Fibroblast of pulmonary artery (primary cell): Measurements from ENCODE around the gene KIF26B.

ENCODE experiments used
- DNase-seq: peaks from one replicate; pipeline ENCODE4 v3.0.0-alpha.2; 2010; ENCODE audit warnings: low read depth
- H3K4me3 ChIP-seq: replicated peaks from 2 replicates; pipeline ENCODE4 v1.5.1; 2011; ENCODE audit warnings: low read depth, mild to moderate bottlenecking, control low read depth, low read length, moderate library complexity
- TF ChIP-seq, protein P1 (sequence below): IDR thresholded peaks from 2 replicates; pipeline ENCODE4 v1.5.1; 2011; ENCODE audit warnings: mild to moderate bottlenecking, control low read depth, low read length, inconsistent platforms; ENCODE audit errors: missing control alignments

KIF26B gene

DNA sequence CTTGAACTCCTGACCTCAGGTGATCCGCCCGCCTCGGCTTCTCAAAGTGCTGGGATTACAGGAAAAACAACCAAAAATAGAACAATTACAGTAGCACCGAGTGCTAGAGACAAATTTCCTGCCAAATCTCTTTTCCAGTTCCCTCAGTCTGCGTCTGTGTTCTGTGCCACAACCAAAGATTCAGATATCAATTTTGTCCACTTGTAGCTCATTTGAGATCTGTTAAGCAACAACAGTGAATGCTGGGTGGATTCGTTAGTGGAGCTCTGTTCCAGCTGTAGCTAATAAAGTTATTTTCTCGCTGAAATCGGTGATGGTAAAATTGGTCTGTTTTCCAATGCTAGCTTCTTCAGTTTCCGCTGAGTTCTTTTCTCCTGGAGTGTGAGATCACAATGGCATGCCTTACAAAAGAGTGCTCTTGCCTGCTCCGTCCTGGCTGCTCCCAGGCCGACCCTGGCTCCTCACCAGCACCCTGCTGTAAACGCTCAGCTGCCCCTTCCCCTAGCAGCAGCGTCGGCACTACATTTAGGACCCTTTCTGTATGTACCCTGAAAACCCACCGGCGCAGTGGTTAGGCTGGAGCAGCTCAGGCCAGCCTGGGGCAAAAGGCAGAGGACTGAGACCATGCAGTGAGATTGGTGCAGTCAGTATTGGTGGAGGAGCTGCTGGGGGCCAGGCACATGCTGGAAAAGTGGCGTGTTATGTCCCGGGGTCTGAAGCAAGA, 395.4 kb downstream of the KIF26B start:
- H3K4me3 ChIP-seq = no peak overlapping the region
- no peak for DNase-seq
- TF ChIP-seq, protein P1, sequence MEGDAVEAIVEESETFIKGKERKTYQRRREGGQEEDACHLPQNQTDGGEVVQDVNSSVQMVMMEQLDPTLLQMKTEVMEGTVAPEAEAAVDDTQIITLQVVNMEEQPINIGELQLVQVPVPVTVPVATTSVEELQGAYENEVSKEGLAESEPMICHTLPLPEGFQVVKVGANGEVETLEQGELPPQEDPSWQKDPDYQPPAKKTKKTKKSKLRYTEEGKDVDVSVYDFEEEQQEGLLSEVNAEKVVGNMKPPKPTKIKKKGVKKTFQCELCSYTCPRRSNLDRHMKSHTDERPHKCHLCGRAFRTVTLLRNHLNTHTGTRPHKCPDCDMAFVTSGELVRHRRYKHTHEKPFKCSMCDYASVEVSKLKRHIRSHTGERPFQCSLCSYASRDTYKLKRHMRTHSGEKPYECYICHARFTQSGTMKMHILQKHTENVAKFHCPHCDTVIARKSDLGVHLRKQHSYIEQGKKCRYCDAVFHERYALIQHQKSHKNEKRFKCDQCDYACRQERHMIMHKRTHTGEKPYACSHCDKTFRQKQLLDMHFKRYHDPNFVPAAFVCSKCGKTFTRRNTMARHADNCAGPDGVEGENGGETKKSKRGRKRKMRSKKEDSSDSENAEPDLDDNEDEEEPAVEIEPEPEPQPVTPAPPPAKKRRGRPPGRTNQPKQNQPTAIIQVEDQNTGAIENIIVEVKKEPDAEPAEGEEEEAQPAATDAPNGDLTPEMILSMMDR = no peak

DNA sequence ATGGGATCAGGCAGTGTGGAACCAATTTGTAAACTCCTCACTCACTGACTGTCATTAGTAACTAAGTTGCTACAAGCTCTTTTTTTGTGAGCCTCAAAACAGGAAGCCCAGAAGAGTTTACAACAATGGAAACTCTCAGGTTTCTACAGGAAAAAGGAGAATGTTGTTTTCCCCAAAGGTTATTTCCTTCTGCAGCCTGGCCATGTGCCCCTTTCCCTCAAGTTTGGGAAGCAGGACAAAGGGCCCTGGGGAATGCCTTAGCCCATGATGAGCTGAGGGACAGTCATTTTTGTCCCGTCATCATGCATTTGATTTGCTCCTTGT, 395.9 kb downstream of the KIF26B start:
- DNase-seq = no peak
- no peak overlapping the region for H3K4me3 ChIP-seq
- TF ChIP-seq, protein P1 = no peak

DNA sequence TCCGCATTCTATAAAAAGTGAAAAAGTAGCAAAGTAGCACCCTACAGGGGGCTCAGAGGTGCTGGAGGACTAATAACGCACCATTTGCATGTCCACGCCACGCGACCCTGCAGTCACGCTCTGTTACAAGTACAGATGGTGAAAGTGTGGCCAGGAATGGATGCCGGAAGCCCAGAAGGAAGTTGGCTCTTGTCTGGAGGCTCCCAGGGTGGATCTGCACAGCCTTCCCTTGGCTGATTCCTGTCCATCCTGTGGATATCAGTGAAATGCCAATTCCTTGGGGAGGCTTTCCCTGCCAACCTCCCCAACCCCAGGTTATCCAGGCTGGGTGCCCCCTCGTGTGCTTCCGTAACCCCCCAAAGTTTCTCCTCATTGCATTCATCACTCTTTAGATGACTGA, 396.8 kb downstream of the KIF26B start:
- TF ChIP-seq, protein P1 = no peak
- no peak for DNase-seq
- no peak overlapping the region for H3K4me3 ChIP-seq

DNA sequence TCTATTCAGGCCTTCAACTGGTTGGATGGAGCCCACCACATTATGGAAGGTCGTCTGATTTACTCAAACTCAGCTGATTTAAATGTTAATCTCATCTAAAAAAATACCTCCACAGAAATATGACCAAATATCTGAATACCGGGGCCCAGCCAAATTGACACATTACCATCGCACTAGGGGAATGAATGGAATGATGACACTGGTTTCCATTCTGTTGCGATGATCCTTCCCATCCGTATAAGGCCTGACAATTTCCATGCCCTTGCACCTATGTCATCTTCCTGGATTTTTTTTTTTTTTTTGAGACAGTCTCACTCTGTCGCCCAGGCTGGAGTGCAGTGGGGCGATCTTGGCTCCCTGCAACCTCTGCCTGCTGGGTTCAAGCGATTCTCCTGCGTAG, 397.5 kb downstream of the KIF26B start:
- no peak overlapping the region for H3K4me3 ChIP-seq
- DNase-seq = no peak
- TF ChIP-seq, protein P1 = no peak

DNA sequence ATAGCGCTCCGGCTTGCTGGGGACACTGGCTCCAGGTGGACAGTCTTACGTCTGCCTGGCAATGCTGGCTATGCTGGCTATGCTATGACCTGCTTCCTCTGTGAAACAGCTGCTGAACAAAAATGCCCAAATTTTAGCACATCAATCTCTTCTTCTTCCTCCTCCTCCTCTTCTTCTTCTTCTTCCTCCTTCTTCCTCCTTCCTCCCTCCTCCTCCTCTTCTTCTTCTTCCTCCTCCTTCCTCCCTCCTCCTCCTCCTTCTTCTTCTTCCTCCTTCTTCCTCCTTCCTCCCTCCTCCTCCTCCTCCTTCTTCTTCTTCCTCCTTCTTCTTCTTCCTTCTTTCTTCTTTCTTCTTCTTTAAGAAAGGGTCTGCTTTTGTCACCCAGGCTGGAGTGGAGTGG, 401.3 kb downstream of the KIF26B start:
- H3K4me3 ChIP-seq = no peak overlapping the region
- no peak for DNase-seq
- TF ChIP-seq, protein P1 = no peak

DNA sequence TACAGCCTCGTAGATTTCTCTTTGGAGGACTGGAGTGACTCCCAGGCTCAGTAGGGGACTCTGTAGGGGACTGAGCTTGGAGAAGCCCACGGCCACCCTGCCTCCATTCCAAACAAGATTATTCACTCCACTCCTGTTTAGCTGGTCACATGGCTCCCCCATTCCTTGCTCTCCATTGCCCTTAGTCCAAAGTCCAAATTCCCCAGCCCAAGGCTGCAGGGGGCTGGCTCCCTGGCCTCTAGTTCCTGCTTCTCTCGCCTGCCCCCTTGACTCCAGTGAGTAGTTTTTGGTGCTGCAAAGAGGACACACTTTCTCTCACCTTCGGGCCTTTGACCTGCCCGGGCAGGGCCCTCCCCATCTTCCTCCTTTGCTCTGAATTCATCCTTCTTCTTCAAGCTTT, 403.3 kb downstream of the KIF26B start:
- TF ChIP-seq, protein P1 = no peak
- no peak overlapping the region for H3K4me3 ChIP-seq
- no peak for DNase-seq

DNA sequence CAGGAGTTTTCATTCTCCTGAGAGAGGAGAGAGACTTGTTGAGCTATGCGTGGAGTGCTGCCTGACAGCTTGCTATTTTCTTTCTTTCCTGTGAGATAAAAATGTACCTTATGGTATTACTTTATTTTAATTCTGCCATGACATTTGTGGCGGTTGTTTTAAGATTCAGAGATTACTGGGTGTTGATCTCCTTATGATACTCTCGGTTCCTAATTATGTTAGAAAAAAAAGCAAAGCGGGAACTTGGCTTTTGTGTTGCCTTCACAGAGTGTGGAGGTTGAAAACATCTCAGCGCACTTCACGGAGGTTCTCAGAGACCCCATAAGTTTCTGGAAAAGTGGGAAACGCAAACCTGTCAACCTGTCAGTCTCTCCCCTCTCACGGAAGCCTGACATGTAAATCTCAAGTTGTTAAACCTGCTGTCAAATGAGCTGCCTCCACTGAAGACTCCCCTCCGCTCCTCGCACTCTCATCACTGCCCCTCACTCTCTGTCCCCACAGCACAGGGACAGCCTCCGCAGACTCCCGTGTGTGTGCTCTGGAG, 405.6 kb downstream of the KIF26B start:
- no peak overlapping the region for H3K4me3 ChIP-seq
- no peak for DNase-seq
- TF ChIP-seq, protein P1 = no peak
